ENCODE measurements around the gene SV2C. TPM values are rescaled to one million over a fixed set of nuclear protein-coding genes. Genes with fewer than 3 reads are reported as not detected.

The SV2C gene
- total and polyA plus RNA-seq, 4 experiments from 2014 or later: 0.02 TPM; not detected in 3

DNA sequence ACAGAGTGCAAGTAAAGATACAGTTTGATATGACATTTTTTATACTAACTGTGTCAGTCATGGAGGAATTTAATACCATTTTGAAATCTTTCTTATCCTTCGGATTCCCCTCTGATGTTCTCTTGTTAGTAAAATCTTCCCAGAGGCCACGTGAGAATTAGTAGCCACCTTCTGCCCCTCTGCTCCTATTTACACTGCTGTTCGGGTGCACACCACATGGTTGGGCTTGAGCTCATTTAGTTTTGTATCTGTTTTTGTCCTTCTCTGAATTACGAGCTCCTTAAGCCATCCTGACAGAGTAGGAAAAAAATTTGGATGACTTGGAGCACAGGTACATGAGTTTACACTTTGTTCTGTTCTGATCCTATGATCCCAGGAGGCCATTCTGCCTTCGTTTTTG is 109.7 kb downstream of the SV2C start:
- Histone ChIP-seq H3K4me1 (ENCODE audit: insufficient read depth, low read length) (no peaks in the 10 kb centered on the region), H3K4me3 (ENCODE audit: low read length in 2 of 2) (no peak overlapping the region), H3K9me3 (ENCODE audit: control insufficient read depth in 1 of 2, low read length in 2 of 2) (no peaks in the 10 kb centered on the region), H3K27ac (ENCODE audit: low read depth, low read length) (no peak overlapping the region), H3K27me3 (ENCODE audit: insufficient read depth, low read length) (no peaks in the 10 kb centered on the region), H3K36me3 (ENCODE audit: insufficient read depth, low read length) (no peaks in the 10 kb centered on the region)
- no peak overlapping the region for H3K27ac Mint-ChIP-seq
- H3K9me3 Mint-ChIP-seq: peaks cover 0 to 5% (median 2%) of the 10 kb centered on the region in 8 donors
- peaks cover 0 to 2% of the 10 kb centered on the region in 2 donors for H3K36me3 Mint-ChIP-seq
- no peaks in the 10 kb centered on the region for H3K4me1 Mint-ChIP-seq
- H3K4me3 Mint-ChIP-seq: no peak overlapping the region
- intact Hi-C loops (cut with micrococcal nuclease): no loop called here
- ChIA-PET CTCF (ENCODE audit: partially characterized antibody) (interaction anchor here (1.7 to 2.7 kb wide), 2 partner anchors 18 kb away, joined by 9 to 11 read pairs; no protein-coding TSS in a partner anchor), POLR2A (ENCODE audit: partially characterized antibody) (no interaction called here)
- peaks cover 0 to 5% of the 10 kb centered on the region in 2 donors for H3K27me3 Mint-ChIP-seq
- DNase-seq: no peak

DNA sequence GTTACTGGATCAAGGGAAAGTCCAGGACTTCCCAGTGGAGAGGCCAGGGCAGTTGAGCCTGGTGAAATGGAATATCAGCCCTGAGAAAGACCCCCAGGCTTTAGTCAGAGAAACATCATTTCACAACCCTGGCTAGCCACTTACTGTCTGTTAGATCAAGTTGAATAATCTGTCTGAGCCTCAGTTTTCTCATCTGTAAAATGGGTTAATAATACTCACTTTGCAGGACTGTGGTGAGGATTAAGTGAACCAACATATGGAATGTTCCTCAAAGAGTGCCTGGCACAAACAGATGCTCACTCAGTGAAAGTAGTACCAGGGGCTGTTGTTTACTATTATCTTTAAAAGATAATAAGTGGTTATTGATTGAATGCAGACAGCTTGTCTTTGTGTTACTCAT is 110.5 kb downstream of the SV2C start:
- ChIA-PET CTCF (ENCODE audit: partially characterized antibody) (interaction anchor here (1.7 kb wide), 1 partner anchor 18 kb away, joined by 9 read pairs; no protein-coding TSS in a partner anchor), POLR2A (ENCODE audit: partially characterized antibody) (no interaction called here)
- Histone ChIP-seq H3K27ac (ENCODE audit: low read depth, low read length) (no peak overlapping the region), H3K36me3 (ENCODE audit: insufficient read depth, low read length) (no peaks in the 10 kb centered on the region), H3K4me1 (ENCODE audit: insufficient read depth, low read length) (no peaks in the 10 kb centered on the region), H3K27me3 (ENCODE audit: insufficient read depth, low read length) (no peaks in the 10 kb centered on the region), H3K4me3 (ENCODE audit: low read length in 2 of 2) (no peak overlapping the region), H3K9me3 (ENCODE audit: control insufficient read depth in 1 of 2, low read length in 2 of 2) (no peaks in the 10 kb centered on the region)
- DNase-seq: no peak
- peaks cover 0 to 5% of the 10 kb centered on the region in 2 donors for H3K27me3 Mint-ChIP-seq
- H3K4me3 Mint-ChIP-seq: no peak overlapping the region
- peaks cover 0 to 6% (median 2%) of the 10 kb centered on the region in 8 donors for H3K9me3 Mint-ChIP-seq
- intact Hi-C loops (cut with micrococcal nuclease): no loop called here
- no peak overlapping the region for H3K27ac Mint-ChIP-seq
- no peaks in the 10 kb centered on the region for H3K4me1 Mint-ChIP-seq
- H3K36me3 Mint-ChIP-seq: peaks cover 0 to 2% of the 10 kb centered on the region in 2 donors

DNA sequence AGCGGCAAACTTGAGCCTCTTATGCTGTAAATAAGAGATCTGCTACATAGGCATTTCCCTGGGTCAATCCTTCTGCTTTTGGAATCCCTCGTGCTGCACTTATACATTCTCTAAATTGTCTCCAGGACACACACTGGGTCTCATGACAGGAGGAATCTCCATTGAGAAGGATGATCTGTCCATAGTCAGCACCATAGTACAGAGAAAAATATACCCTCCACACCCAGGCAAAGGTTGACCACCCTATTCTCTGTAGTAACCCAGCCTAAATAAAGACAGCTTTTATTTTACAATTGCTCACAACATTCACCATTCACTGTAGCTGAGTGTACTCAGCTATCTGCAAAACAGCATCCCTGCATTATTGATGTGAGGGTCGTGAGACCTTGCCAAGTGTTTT is 111.2 kb downstream of the SV2C start:
- H3K27ac ChIP-seq (ENCODE audit: low read depth, low read length): no peak overlapping the region
- no peaks in the 10 kb centered on the region for H3K27me3 ChIP-seq (ENCODE audit: insufficient read depth, low read length)
- H3K4me1 Mint-ChIP-seq: peaks cover 0 to 3% (median 2%) of the 10 kb centered on the region in 4 donors
- intact Hi-C loops (cut with micrococcal nuclease): no loop called here
- H3K27ac Mint-ChIP-seq: no peak overlapping the region
- ChIA-PET POLR2A (ENCODE audit: partially characterized antibody) (no interaction called here), CTCF (ENCODE audit: partially characterized antibody) (interaction anchor here (1.7 kb wide), 1 partner anchor 19 kb away, joined by 9 read pairs; no protein-coding TSS in a partner anchor)
- H3K36me3 ChIP-seq (ENCODE audit: insufficient read depth, low read length): no peaks in the 10 kb centered on the region
- peaks cover 2% of the 10 kb centered on the region for H3K4me1 ChIP-seq (ENCODE audit: insufficient read depth, low read length)
- no peak for DNase-seq
- H3K36me3 Mint-ChIP-seq: peaks cover 0 to 2% of the 10 kb centered on the region in 2 donors
- no peaks in the 10 kb centered on the region for H3K9me3 ChIP-seq (ENCODE audit: control insufficient read depth in 1 of 2, low read length in 2 of 2)
- no peak overlapping the region for H3K4me3 ChIP-seq (ENCODE audit: low read length in 2 of 2)
- peaks cover 0 to 6% (median 2%) of the 10 kb centered on the region in 8 donors for H3K9me3 Mint-ChIP-seq
- H3K27me3 Mint-ChIP-seq: peaks cover 0 to 5% of the 10 kb centered on the region in 2 donors
- H3K4me3 Mint-ChIP-seq: no peak overlapping the region

DNA sequence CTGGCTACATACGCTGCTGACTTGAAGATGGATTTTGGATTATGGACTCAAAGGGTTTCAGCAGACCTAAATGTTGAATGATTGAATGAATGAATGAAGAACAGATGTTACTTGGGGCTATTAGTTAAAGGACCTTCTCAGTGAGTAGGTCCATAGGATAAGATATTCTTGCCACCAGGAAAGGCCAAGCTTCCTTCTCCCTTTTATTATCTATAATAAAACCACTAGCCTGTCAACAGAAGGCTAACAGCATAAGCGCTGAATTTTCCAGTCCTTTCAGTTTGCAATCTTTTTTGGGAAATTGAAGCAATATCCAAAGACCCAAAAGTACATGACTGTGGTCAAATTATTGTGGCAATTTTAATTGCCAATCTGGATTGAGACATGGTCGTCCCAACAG is 113.3 kb downstream of the SV2C start:
- H3K4me1 Mint-ChIP-seq: peaks cover 0 to 9% (median 5%) of the 10 kb centered on the region in 4 donors
- Histone ChIP-seq H3K9me3 (ENCODE audit: control insufficient read depth in 1 of 2, low read length in 2 of 2) (no peaks in the 10 kb centered on the region), H3K27me3 (ENCODE audit: insufficient read depth, low read length) (no peaks in the 10 kb centered on the region), H3K4me3 (ENCODE audit: low read length in 2 of 2) (no peak overlapping the region), H3K27ac (ENCODE audit: low read depth, low read length) (no peak overlapping the region), H3K4me1 (ENCODE audit: insufficient read depth, low read length) (peaks cover 9% of the 10 kb centered on the region), H3K36me3 (ENCODE audit: insufficient read depth, low read length) (no peaks in the 10 kb centered on the region)
- intact Hi-C loops (cut with micrococcal nuclease): no loop called here
- POLR2A ChIA-PET (ENCODE audit: partially characterized antibody): no interaction called here
- no peak overlapping the region for H3K4me3 Mint-ChIP-seq
- H3K27me3 Mint-ChIP-seq: peaks cover 0 to 4% of the 10 kb centered on the region in 2 donors
- no peak overlapping the region for H3K27ac Mint-ChIP-seq
- no peaks in the 10 kb centered on the region for H3K36me3 Mint-ChIP-seq
- peaks cover 0 to 2% (median 0%) of the 10 kb centered on the region in 8 donors for H3K9me3 Mint-ChIP-seq
- CTCF ChIA-PET (ENCODE audit: partially characterized antibody): no interaction called here
- DNase-seq: no peak

DNA sequence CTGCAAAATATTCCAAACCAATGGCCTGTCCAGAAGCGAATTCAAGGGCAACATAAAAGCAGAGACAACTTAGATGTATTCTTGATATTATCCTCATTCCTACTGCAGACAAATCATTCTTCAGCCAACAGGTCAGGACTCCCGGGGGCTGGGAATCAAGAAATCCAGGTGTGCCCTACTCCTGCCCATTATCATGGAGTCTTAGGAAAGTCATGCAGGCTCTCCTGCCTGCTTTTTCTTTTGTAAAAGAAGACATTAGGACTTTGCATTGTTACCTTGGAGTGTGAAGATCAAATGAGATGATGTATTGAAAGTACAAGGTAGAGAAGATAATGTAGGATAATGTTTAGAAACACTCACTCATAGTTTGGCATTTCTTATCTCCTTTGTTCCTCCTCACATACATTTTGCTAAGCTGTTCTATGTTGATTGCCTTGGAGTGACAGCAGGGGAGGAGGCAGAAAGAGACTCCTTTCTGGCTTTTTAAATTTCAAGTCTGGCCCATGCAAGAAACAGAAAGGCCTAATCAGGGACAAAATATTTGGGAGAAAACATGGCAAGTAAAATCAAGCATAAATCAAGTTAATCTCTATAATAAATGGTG is 113.8 kb downstream of the SV2C start:
- ChIA-PET CTCF (ENCODE audit: partially characterized antibody) (interaction anchor here (1.3 kb wide), 1 partner anchor 21 kb away, joined by 7 read pairs; no protein-coding TSS in a partner anchor), POLR2A (ENCODE audit: partially characterized antibody) (interaction anchor here (0.7 kb wide), 1 partner anchor 22 kb away, joined by 3 read pairs; no protein-coding TSS in a partner anchor)
- Histone ChIP-seq H3K27ac (ENCODE audit: low read depth, low read length) (no peak overlapping the region), H3K36me3 (ENCODE audit: insufficient read depth, low read length) (no peaks in the 10 kb centered on the region), H3K4me1 (ENCODE audit: insufficient read depth, low read length) (peaks cover 9% of the 10 kb centered on the region), H3K9me3 (ENCODE audit: control insufficient read depth in 1 of 2, low read length in 2 of 2) (no peaks in the 10 kb centered on the region), H3K27me3 (ENCODE audit: insufficient read depth, low read length) (no peaks in the 10 kb centered on the region), H3K4me3 (ENCODE audit: low read length in 2 of 2) (no peak overlapping the region)
- no peaks in the 10 kb centered on the region for H3K36me3 Mint-ChIP-seq
- peaks cover 0 to 9% (median 5%) of the 10 kb centered on the region in 4 donors for H3K4me1 Mint-ChIP-seq
- H3K27me3 Mint-ChIP-seq: peaks cover 0 to 4% of the 10 kb centered on the region in 2 donors
- H3K9me3 Mint-ChIP-seq: peaks cover 0 to 2% (median 0%) of the 10 kb centered on the region in 8 donors
- H3K27ac Mint-ChIP-seq: no peak overlapping the region
- intact Hi-C loops (cut with micrococcal nuclease): no loop called here
- no peak overlapping the region for H3K4me3 Mint-ChIP-seq
- no peak for DNase-seq

DNA sequence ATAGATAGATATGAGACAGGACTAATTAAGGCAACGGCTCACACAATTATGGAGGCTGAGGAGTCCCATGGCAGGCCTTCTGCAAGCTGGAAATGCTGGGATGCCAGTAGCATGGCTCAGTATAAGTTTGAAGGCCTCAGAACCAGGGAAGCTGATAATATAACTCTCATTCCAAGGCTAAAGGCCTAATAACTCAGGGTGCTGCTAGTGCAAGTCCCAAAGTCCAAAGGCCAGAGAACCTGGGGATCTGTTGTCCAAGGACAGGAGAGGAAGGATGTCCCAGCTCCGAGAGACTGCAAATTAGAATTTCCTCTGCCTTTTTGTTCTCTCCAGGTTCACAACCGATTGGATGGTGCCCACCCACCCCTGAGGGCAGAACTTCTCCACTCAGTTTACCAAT is 114.5 kb downstream of the SV2C start:
- no peak overlapping the region for H3K4me3 ChIP-seq (ENCODE audit: low read length in 2 of 2)
- Mint-ChIP-seq H3K9me3 (peaks cover 0 to 2% (median 0%) of the 10 kb centered on the region in 8 donors), H3K4me1 (peaks cover 0 to 9% (median 5%) of the 10 kb centered on the region in 4 donors), H3K36me3 (no peaks in the 10 kb centered on the region), H3K4me3 (no peak overlapping the region), H3K27me3 (peaks cover 0 to 4% of the 10 kb centered on the region in 2 donors), H3K27ac (no peak overlapping the region)
- no peaks in the 10 kb centered on the region for H3K36me3 ChIP-seq (ENCODE audit: insufficient read depth, low read length)
- no peak overlapping the region for H3K27ac ChIP-seq (ENCODE audit: low read depth, low read length)
- ChIA-PET POLR2A (ENCODE audit: partially characterized antibody) (interaction anchor here (0.7 kb wide), 1 partner anchor 23 kb away, joined by 3 read pairs; no protein-coding TSS in a partner anchor), CTCF (ENCODE audit: partially characterized antibody) (interaction anchor here (1.3 kb wide), 1 partner anchor 22 kb away, joined by 7 read pairs; no protein-coding TSS in a partner anchor)
- H3K27me3 ChIP-seq (ENCODE audit: insufficient read depth, low read length): no peaks in the 10 kb centered on the region
- no peak for DNase-seq
- H3K9me3 ChIP-seq (ENCODE audit: control insufficient read depth in 1 of 2, low read length in 2 of 2): no peaks in the 10 kb centered on the region
- intact Hi-C loops (cut with micrococcal nuclease): no loop called here
- peaks cover 9% of the 10 kb centered on the region for H3K4me1 ChIP-seq (ENCODE audit: insufficient read depth, low read length)

DNA sequence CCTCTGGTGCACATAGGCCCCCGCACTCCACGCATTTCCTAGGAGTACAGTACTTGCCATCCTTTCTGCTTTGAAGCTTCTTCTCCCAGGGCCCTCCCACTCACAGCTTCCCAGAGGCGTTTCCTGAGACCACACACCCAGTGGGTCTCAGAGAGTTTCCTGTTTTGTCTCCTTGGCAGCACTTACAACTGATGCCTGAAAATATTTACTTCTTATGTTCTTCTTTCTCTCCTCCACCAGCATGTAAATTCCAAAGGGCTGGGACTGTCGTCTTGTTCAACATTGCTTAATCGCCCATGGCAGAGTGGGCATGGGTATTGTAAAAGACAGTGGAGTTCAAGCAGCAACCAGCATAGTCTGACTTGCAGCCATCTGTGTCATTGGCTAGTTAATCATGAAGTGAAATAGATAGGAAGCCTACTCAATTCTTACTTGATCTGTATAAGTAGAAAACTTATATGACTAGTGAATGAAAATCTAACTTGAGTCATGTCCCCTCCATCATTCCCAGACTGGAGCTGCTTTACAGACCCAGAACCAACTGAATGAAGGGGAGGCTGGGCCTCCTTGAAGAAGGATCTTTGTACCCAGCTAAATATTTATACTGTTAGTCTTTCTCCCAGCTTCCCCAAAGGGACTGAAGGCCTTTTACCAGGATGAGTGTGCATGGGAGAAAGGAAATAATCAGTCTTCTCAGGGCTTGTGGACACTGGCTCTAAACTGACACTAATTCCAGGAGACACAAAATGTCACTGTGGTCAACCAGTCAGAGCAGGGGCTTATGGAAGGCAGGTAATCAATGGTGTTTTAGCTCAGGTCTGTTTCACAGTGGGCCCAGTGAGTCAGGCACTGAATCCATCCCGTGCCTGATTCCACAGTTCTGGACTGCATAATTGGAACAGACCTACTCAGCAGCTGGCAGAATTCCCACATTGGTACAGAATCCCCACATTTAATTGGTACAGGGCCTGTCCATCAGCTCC is 116.4 kb downstream of the SV2C start:
- Mint-ChIP-seq H3K4me1 (peaks cover 0 to 9% (median 5%) of the 10 kb centered on the region in 4 donors), H3K27me3 (peaks cover 0 to 9% of the 10 kb centered on the region in 2 donors), H3K36me3 (no peaks in the 10 kb centered on the region), H3K9me3 (peaks cover 0 to 2% (median 0%) of the 10 kb centered on the region in 8 donors), H3K27ac (peak overlapping the region in 1 of 7 donors; percentile 12), H3K4me3 (peak overlapping the region in 1 of 8 donors; percentile 66)
- POLR2A ChIA-PET (ENCODE audit: partially characterized antibody): no interaction called here
- DNase-seq: no peak
- Histone ChIP-seq H3K27ac (ENCODE audit: low read depth, low read length) (no peak overlapping the region), H3K9me3 (ENCODE audit: control insufficient read depth in 1 of 2, low read length in 2 of 2) (no peaks in the 10 kb centered on the region), H3K36me3 (ENCODE audit: insufficient read depth, low read length) (no peaks in the 10 kb centered on the region), H3K4me3 (ENCODE audit: low read length in 2 of 2) (no peak overlapping the region), H3K27me3 (ENCODE audit: insufficient read depth, low read length) (no peaks in the 10 kb centered on the region), H3K4me1 (ENCODE audit: insufficient read depth, low read length) (peaks cover 9% of the 10 kb centered on the region)
- CTCF ChIA-PET (ENCODE audit: partially characterized antibody): interaction anchor here (2.6 kb wide), 1 partner anchor 24 kb away, joined by 8 read pairs; no protein-coding TSS in a partner anchor
- intact Hi-C loops (cut with micrococcal nuclease): no loop called here

Measured in CD4-positive, alpha-beta memory T cell (primary cell).